ENCODE measurements around the gene ZC3H12D. TPM values are rescaled to one million over a fixed set of nuclear protein-coding genes. Genes with fewer than 3 reads are reported as not detected.

Gene ZC3H12D
- total and polyA plus RNA-seq, 2 donors (not counting 1 experiment from before 2014, with no cell fraction given): 63.1 to 190 TPM

DNA sequence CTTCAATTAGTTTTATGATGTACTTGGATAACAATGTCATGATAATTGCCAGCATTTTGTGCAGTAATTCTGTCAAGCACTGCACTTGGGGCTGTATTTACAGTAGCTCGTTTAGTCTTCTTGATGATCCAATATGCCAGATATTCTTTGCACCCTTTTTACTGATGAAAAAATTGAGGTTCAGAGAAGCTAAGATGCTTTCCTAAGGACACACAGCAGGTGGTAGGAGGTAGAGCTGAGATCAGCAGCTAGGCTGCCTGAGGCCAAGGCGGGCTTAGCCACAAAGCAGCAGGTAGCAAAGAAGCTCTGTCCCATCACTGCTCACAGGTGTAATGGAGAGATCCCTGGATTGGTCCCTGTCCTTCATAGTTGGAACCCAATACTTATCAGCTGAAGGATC is 51.4 kb downstream of the ZC3H12D start:
- Histone ChIP-seq H3K27me3 (replicated peaks in 1 of 4; ENCODE audit: control extremely low read depth in 1 of 4, control insufficient read depth in 3 of 4, insufficient read depth in 4 of 4, low read length in 3 of 4) (no peaks in the 10 kb centered on the region), H3K4me2 (replicated peaks; ENCODE audit: low read depth, low read length, poor library complexity, severe bottlenecking) (no peak overlapping the region), H3K4me3 (ENCODE audit: control extremely low read depth in 1 of 5, extremely low read depth in 1 of 5, insufficient read depth in 1 of 5, low read depth in 2 of 5, low read length in 4 of 5) (no peak overlapping the region), H3K27ac (ENCODE audit: low read length in 2 of 2) (no peak overlapping the region), H3K9me3 (ENCODE audit: control extremely low read depth in 1 of 3, control insufficient read depth in 2 of 3, insufficient read depth in 1 of 3, low read length in 2 of 3) (no peaks in the 10 kb centered on the region), H3K36me3 (replicated peaks in 1 of 2; ENCODE audit: control extremely low read depth in 1 of 2, control insufficient read depth in 1 of 2, extremely low read depth in 1 of 2, insufficient read depth in 2 of 2, low read length in 1 of 2) (no peaks in the 10 kb centered on the region), H4K20me1 (ENCODE audit: control insufficient read depth, insufficient read depth, low read length, poor library complexity, severe bottlenecking) (no peaks in the 10 kb centered on the region), H2AFZ (ENCODE audit: insufficient read depth, low read depth, low read length, poor library complexity, severe bottlenecking) (no peak overlapping the region), H3K9ac (ENCODE audit: low read length) (no peak overlapping the region), H3K4me1 (ENCODE audit: control insufficient read depth in 2 of 2, insufficient read depth in 2 of 2, low read length in 2 of 2) (peaks cover 0 to 7% of the 10 kb centered on the region in 2 donors), H3K79me2 (ENCODE audit: control insufficient read depth, insufficient read depth, low read length) (no peaks in the 10 kb centered on the region)
- intact Hi-C loops (cut with micrococcal nuclease): no loop called here
- no peak overlapping the region for H3K27ac Mint-ChIP-seq
- ATAC-seq (ENCODE audit: low read depth): no peak
- H3K27me3 Mint-ChIP-seq: no peaks in the 10 kb centered on the region
- no peak for TF ChIP-seq EZH2 (IDR thresholded peaks at IDR 0.05; ENCODE audit: borderline replicate concordance, insufficient read depth, low read depth, low read length, poor library complexity, severe bottlenecking)
- TF ChIP-seq, protein P1, sequence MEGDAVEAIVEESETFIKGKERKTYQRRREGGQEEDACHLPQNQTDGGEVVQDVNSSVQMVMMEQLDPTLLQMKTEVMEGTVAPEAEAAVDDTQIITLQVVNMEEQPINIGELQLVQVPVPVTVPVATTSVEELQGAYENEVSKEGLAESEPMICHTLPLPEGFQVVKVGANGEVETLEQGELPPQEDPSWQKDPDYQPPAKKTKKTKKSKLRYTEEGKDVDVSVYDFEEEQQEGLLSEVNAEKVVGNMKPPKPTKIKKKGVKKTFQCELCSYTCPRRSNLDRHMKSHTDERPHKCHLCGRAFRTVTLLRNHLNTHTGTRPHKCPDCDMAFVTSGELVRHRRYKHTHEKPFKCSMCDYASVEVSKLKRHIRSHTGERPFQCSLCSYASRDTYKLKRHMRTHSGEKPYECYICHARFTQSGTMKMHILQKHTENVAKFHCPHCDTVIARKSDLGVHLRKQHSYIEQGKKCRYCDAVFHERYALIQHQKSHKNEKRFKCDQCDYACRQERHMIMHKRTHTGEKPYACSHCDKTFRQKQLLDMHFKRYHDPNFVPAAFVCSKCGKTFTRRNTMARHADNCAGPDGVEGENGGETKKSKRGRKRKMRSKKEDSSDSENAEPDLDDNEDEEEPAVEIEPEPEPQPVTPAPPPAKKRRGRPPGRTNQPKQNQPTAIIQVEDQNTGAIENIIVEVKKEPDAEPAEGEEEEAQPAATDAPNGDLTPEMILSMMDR (IDR thresholded peaks at IDR 0.05): no peak
- DNase-seq: no peak
- CTCF ChIA-PET: interaction anchor here (0.7 to 8.4 kb wide), 21 partner anchors 9 to 856 kb away, joined by 3 to 201 read pairs (median 9); no protein-coding TSS in a partner anchor
- WGBS (ENCODE audit: insufficient coverage): 90% methylated on average over 2 of the region's 2 CpGs
- H3K4me3 Mint-ChIP-seq: no peak overlapping the region
- POLR2A ChIA-PET: interaction anchor here (2.5 kb wide), 1 partner anchor 244 kb away, joined by 10 read pairs; no protein-coding TSS in a partner anchor
- peaks cover 20% of the 10 kb centered on the region for H3K4me1 Mint-ChIP-seq
- H3K9me3 Mint-ChIP-seq (ENCODE audit: insufficient read depth): no peaks in the 10 kb centered on the region

DNA sequence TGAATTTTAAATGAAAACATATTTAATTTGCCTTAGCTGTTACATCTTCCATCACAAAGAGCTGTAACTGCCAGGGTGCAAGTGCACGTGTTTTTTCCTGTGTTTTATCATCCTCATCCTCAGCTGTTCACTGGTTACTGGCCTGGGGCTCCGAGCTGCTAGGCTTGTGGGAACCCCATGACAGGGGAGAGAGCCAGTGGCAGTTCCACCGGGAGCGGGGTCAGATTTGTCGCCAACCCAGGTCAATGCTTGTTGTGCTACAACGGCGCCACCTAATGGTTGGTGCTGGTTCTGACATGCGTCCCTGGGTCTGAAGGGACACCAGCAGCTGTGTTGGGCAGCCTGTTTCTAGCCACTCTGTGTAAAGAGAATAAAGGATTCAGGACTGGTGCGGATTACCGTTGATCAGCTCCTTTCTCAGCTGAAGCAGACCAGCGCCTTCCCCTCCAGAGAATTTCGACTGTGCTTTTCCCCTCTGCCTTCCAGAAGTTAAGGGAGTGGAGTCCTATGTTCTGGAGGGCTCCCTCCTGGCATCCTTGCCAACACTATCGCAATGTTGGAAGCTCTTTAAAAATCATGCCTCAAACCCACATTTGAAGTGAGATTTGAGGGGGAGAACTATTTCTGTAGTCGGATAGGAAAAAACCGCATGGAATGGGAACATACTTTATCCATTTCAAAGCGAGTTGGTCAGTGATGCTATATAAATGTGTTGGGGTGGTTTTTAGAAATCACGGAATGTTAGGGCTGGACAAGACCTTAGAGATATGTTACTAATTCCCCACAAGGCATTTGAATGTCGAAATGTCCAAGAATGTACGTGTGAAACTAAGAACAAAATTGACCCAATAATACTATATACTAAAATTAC is 52.7 kb downstream of the ZC3H12D start:
- Histone ChIP-seq H3K27me3 (replicated peaks in 1 of 4; ENCODE audit: control extremely low read depth in 1 of 4, control insufficient read depth in 3 of 4, insufficient read depth in 4 of 4, low read length in 3 of 4) (no peaks in the 10 kb centered on the region), H2AFZ (ENCODE audit: insufficient read depth, low read depth, low read length, poor library complexity, severe bottlenecking) (peak overlapping the region; percentile 72), H3K36me3 (replicated peaks in 1 of 2; ENCODE audit: control extremely low read depth in 1 of 2, control insufficient read depth in 1 of 2, extremely low read depth in 1 of 2, insufficient read depth in 2 of 2, low read length in 1 of 2) (no peaks in the 10 kb centered on the region), H3K9me3 (ENCODE audit: control extremely low read depth in 1 of 3, control insufficient read depth in 2 of 3, insufficient read depth in 1 of 3, low read length in 2 of 3) (no peaks in the 10 kb centered on the region), H3K79me2 (ENCODE audit: control insufficient read depth, insufficient read depth, low read length) (no peaks in the 10 kb centered on the region), H3K4me1 (ENCODE audit: control insufficient read depth in 2 of 2, insufficient read depth in 2 of 2, low read length in 2 of 2) (peaks cover 0 to 7% of the 10 kb centered on the region in 2 donors), H3K4me2 (replicated peaks; ENCODE audit: low read depth, low read length, poor library complexity, severe bottlenecking) (peak overlapping the region; percentile 74), H4K20me1 (ENCODE audit: control insufficient read depth, insufficient read depth, low read length, poor library complexity, severe bottlenecking) (no peaks in the 10 kb centered on the region), H3K9ac (ENCODE audit: low read length) (no peak overlapping the region), H3K4me3 (ENCODE audit: control extremely low read depth in 1 of 5, extremely low read depth in 1 of 5, insufficient read depth in 1 of 5, low read depth in 2 of 5, low read length in 4 of 5) (no peak overlapping the region), H3K27ac (ENCODE audit: low read length in 2 of 2) (no peak overlapping the region)
- intact Hi-C loops (cut with micrococcal nuclease): loop anchor here (1.0 kb wide), 3 partner anchors 85 to 404 kb away; no protein-coding TSS in a partner anchor
- Mint-ChIP-seq H3K27ac (no peak overlapping the region), H3K9me3 (ENCODE audit: insufficient read depth) (no peaks in the 10 kb centered on the region), H3K27me3 (no peaks in the 10 kb centered on the region), H3K4me1 (peaks cover 7% of the 10 kb centered on the region), H3K4me3 (peak overlapping the region; percentile 49)
- ChIA-PET POLR2A (interaction anchor here (0.7 to 2.5 kb wide), 3 partner anchors 36 to 755 kb away, joined by 3 to 10 read pairs (median 3); no protein-coding TSS in a partner anchor), CTCF (interaction anchor here (0.6 to 8.4 kb wide), 100 partner anchors 9 to 872 kb away, joined by 3 to 201 read pairs (median 5); partner anchors contain the start of genes TAB2, UST and ZC3H12D)
- DNase-seq (peak; percentile 87), ATAC-seq (ENCODE audit: low read depth) (peak; percentile 92)
- 3% methylated on average over 12 of the region's 19 CpGs for WGBS (ENCODE audit: insufficient coverage)
- no peak for TF ChIP-seq EZH2 (IDR thresholded peaks at IDR 0.05; ENCODE audit: borderline replicate concordance, insufficient read depth, low read depth, low read length, poor library complexity, severe bottlenecking)
- TF ChIP-seq, protein P1 (IDR thresholded peaks at IDR 0.05): peak; percentile 96

All from B cell (primary cell).